RPMI8226 (cell line): ENCODE results near the gene ZCCHC24.

Experiments used
- DNase-seq: peaks from one replicate; pipeline ENCODE4 v3.0.0-alpha.2; 2015

Gene ZCCHC24

GRCh38 chr10:79409038-79409725 is 36.2 kb downstream of the ZCCHC24 start:
- DNase-seq: no peak

GRCh38 chr10:79407811-79408795 is 37.3 kb downstream of the ZCCHC24 start:
- no peak for DNase-seq

GRCh38 chr10:79407423-79407796 is 38.0 kb downstream of the ZCCHC24 start:
- no peak for DNase-seq

- peak; percentile 48 for DNase-seq
Observed at GRCh38 chr10:79406683-79407422, 38.6 kb downstream of the ZCCHC24 start.

GRCh38 chr10:79405995-79406515 is 39.4 kb downstream of the ZCCHC24 start:
- DNase-seq: no peak

- DNase-seq: peak; percentile 70
Observed at GRCh38 chr10:79405221-79405994, 40.0 kb downstream of the ZCCHC24 start.

GRCh38 chr10:79404690-79405131 is 40.7 kb downstream of the ZCCHC24 start:
- DNase-seq: no peak

GRCh38 chr10:79404231-79404609 is 41.2 kb downstream of the ZCCHC24 start:
- no peak for DNase-seq

- DNase-seq: no peak
Observed at GRCh38 chr10:79403441-79404230, 41.8 kb downstream of the ZCCHC24 start.

GRCh38 chr10:79402951-79403350 is 42.5 kb downstream of the ZCCHC24 start:
- DNase-seq: peak; percentile 54

GRCh38 chr10:79402625-79402946 is 42.8 kb downstream of the ZCCHC24 start:
- no peak for DNase-seq

- DNase-seq: no peak
Observed at GRCh38 chr10:79401015-79401921, 44.2 kb downstream of the ZCCHC24 start.

GRCh38 chr10:79400146-79401004 is 45.0 kb downstream of the ZCCHC24 start:
- DNase-seq: peak; percentile 31

- no peak for DNase-seq
Observed at GRCh38 chr10:79399223-79399831, 46.1 kb downstream of the ZCCHC24 start.

- DNase-seq: no peak
Observed at GRCh38 chr10:79398642-79399041, 46.8 kb downstream of the ZCCHC24 start.

GRCh38 chr10:79397575-79398303 is 47.7 kb downstream of the ZCCHC24 start:
- no peak for DNase-seq

GRCh38 chr10:79397051-79397450 is 48.4 kb downstream of the ZCCHC24 start:
- no peak for DNase-seq

- DNase-seq: no peak
Observed at GRCh38 chr10:79396520-79396919, 48.9 kb downstream of the ZCCHC24 start.
